Endothelial cell of umbilical vein (primary cell): ENCODE measurements around the gene ZFAND2B. TPM values are rescaled to one million over a fixed set of nuclear protein-coding genes. Genes with fewer than 3 reads are reported as not detected.

Experiments used
- BruUV-seq: library from RNA; stranded (reverse); fragments of 400-500 nt; replicated peaks from 2 replicates; lab custom pipeline; 2021; lab: Mats Ljungman, UMichigan
- CTCF ChIA-PET: fragments of 300-600, 350-600 bp; sonication (Branson Sonifier 250); formaldehyde crosslinking; loops from one replicate; lab custom pipeline; 2021; ENCODE audit warnings: antibody characterized with exemption, inconsistent platforms; lab: Charles Lee
- POLR2A ChIA-PET: fragments of 300-600, 350-600 bp; sonication (Branson Sonifier 250); formaldehyde crosslinking; loops from one replicate; lab custom pipeline; 2021; ENCODE audit warnings: antibody characterized with exemption, inconsistent platforms; lab: Charles Lee
- DNase-seq: peaks from one replicate; pipeline ENCODE4 v3.0.0-alpha.2; 2011; ENCODE audit warnings: low read depth, low spot score
- FAIRE-seq: peaks from 2 replicates; lab custom pipeline; 2011; peaks lifted over from hg19 to GRCh38; lab: Jason Lieb, UNC
- H2AFZ ChIP-seq: 2 replicates; pipeline ENCODE4 v1.6.0; 2012; ENCODE audit warnings: low read depth, low read length, control low read depth, inconsistent platforms
- H3K27ac ChIP-seq: 2 replicates; pipeline ENCODE4 v1.5.1; 2011; ENCODE audit warnings: low read depth, mild to moderate bottlenecking, control low read depth, low read length, moderate library complexity; ENCODE audit not compliant: insufficient read depth
- H3K27me3 ChIP-seq, 2 experiments: 2 replicates each; pipeline versions ENCODE4 v1.6.0 to v1.6.1; 2011; ENCODE audit warnings: low read length in 2 of 2, mixed read lengths in 1 of 2; ENCODE audit not compliant: control insufficient read depth in 2 of 2, insufficient read depth in 2 of 2
- H3K36me3 ChIP-seq, 2 experiments: 2 replicates in 1 of 2; 3 replicates in 1 of 2; pipeline ENCODE4 v1.5.1; 2011; ENCODE audit warnings: low read length in 2 of 2, mild to moderate bottlenecking in 1 of 2, moderate library complexity in 1 of 2; ENCODE audit not compliant: control insufficient read depth in 2 of 2, insufficient read depth in 2 of 2; ENCODE audit errors: extremely low read depth in 1 of 2
- H3K4me1 ChIP-seq: 3 replicates; pipeline ENCODE4 v1.5.1; 2011; ENCODE audit warnings: mild to moderate bottlenecking, low read length; ENCODE audit not compliant: control insufficient read depth, insufficient read depth; ENCODE audit errors: extremely low read depth
- H3K4me2 ChIP-seq: 2 replicates; pipeline ENCODE4 v1.6.1; 2011; ENCODE audit warnings: low read length, control low read depth, mixed read lengths; ENCODE audit not compliant: insufficient read depth
- H3K4me3 ChIP-seq, 3 experiments: fragments of 200-600 bp in 1 of 3; sonication (generic), shearing (Covaris generic) in 1 of 3; replicated peaks in 1 of 3; 2 replicates each; pipeline ENCODE4 v1.5.1; 2011 to 2016; ENCODE audit warnings: control low read depth in 3 of 3, low read length in 3 of 3, mild to moderate bottlenecking in 2 of 3, inconsistent platforms in 1 of 3, low read depth in 1 of 3, moderate library complexity in 1 of 3; ENCODE audit not compliant: insufficient read depth in 1 of 3
- H3K79me2 ChIP-seq: 2 replicates; pipeline ENCODE4 v1.6.0; 2012; ENCODE audit warnings: low read length, inconsistent platforms; ENCODE audit not compliant: control insufficient read depth, insufficient read depth
- H3K9ac ChIP-seq: replicated peaks from 2 replicates; pipeline ENCODE3; 2011; ENCODE audit warnings: low read length, control low read depth; ENCODE audit not compliant: insufficient read depth; ENCODE audit errors: extremely low read depth
- H3K9me1 ChIP-seq: replicated peaks from 3 replicates; pipeline ENCODE4 v1.6.0; 2011; ENCODE audit warnings: mild to moderate bottlenecking, low read length; ENCODE audit not compliant: control insufficient read depth, insufficient read depth; ENCODE audit errors: extremely low read depth
- H3K9me3 ChIP-seq: replicated peaks from 2 replicates; pipeline ENCODE4 v1.5.1; 2012; ENCODE audit warnings: low read length, inconsistent platforms; ENCODE audit not compliant: control insufficient read depth, insufficient read depth
- H4K20me1 ChIP-seq: replicated peaks from 2 replicates; pipeline ENCODE3; 2011; ENCODE audit warnings: mild to moderate bottlenecking, low read length; ENCODE audit not compliant: control insufficient read depth, insufficient read depth; ENCODE audit errors: extremely low read depth
- EZH2 ChIP-seq: IDR thresholded peaks from 2 replicates; pipeline ENCODE4 v1.6.1; 2012; ENCODE audit warnings: borderline replicate concordance, low read depth, mild to moderate bottlenecking, moderate library complexity, low read length, inconsistent platforms; ENCODE audit not compliant: severe bottlenecking
- FOS ChIP-seq: IDR thresholded peaks from 2 replicates; pipeline ENCODE4 v1.6.1; 2011; ENCODE audit warnings: mild to moderate bottlenecking, low read length, moderate library complexity, borderline replicate concordance; ENCODE audit not compliant: insufficient read depth
- GATA2 ChIP-seq: IDR thresholded peaks from 2 replicates; pipeline ENCODE4 v1.7.0; 2011; ENCODE audit warnings: low read depth, mild to moderate bottlenecking, moderate library complexity, mixed read lengths, low read length; ENCODE audit not compliant: insufficient read length, insufficient read depth
- JUN ChIP-seq: IDR thresholded peaks from 2 replicates; pipeline ENCODE4 v1.6.1; 2011; ENCODE audit warnings: borderline replicate concordance, low read depth; ENCODE audit not compliant: insufficient read length, insufficient read depth
- MYC ChIP-seq: IDR thresholded peaks from one replicate; pipeline ENCODE4 v1.6.1; 2011; ENCODE audit warnings: mild to moderate bottlenecking, low read depth, low read length
- POLR2A ChIP-seq: IDR thresholded peaks from 2 replicates; pipeline ENCODE4 v1.6.1; 2012; ENCODE audit warnings: low read depth, mild to moderate bottlenecking, control low read depth, low read length
- POLR2AphosphoS5 ChIP-seq: IDR thresholded peaks from 2 replicates; pipeline ENCODE4 v1.6.1; 2012; ENCODE audit warnings: low read depth, mild to moderate bottlenecking, control low read depth, low read length, moderate library complexity; ENCODE audit not compliant: insufficient read depth
- dilution Hi-C: fragments of 300-500 bp; cut with MboI; formaldehyde crosslinking; loops from one replicate; pipeline ENCODE4 v1.15.0; 2019; ENCODE audit warnings: low sequenced_read_pairs; ENCODE audit not compliant: extremely low pct_ligation_motif_present
- intact Hi-C: fragments of 100-400 bp; cut with micrococcal nuclease; formaldehyde crosslinking; loops from one replicate; pipeline ENCODE4 v1.10.0; 2022
- polyA plus RNA-seq, 4 experiments: library from polyadenylated mRNA; depleted of rRNA in 3 of 4; stranded (reverse) in 3 of 4; unstranded in 1 of 4; fragments of >200 nt; gene quantifications; 2 replicates each; pipeline versions ENCODE4 v1.2.1 to v1.2.3, GENCODE V29; 2011 to 2012; ENCODE audit warnings: missing spikeins in 1 of 4
- total RNA-seq: library from RNA; stranded (reverse); gene quantifications from 2 replicates; pipeline ENCODE4 v1.2.3, GENCODE V29; 2021
- TF ChIP-seq, protein P1 (sequence below): IDR thresholded peaks from 2 replicates; pipeline ENCODE4 v1.6.1; 2011; ENCODE audit not compliant: insufficient read depth, insufficient read length
- TF ChIP-seq, protein P2 (sequence below), 2 donors: IDR thresholded peaks; 1 replicate in 1 of 2; 2 replicates in 1 of 2; pipeline ENCODE4 v1.5.1; 2011; ENCODE audit warnings: low read length in 2 of 2, mild to moderate bottlenecking in 2 of 2, moderate library complexity in 2 of 2, control low read depth in 1 of 2, inconsistent platforms in 1 of 2, low read depth in 1 of 2; ENCODE audit not compliant: insufficient read depth in 1 of 2; ENCODE audit errors: extremely low read depth in 1 of 2

Gene ZFAND2B
- total and polyA plus RNA-seq, 2 donors (not counting 3 experiments of a cell fraction or from before 2014, with no cell fraction given) = 23.3 to 52.0 TPM

DNA sequence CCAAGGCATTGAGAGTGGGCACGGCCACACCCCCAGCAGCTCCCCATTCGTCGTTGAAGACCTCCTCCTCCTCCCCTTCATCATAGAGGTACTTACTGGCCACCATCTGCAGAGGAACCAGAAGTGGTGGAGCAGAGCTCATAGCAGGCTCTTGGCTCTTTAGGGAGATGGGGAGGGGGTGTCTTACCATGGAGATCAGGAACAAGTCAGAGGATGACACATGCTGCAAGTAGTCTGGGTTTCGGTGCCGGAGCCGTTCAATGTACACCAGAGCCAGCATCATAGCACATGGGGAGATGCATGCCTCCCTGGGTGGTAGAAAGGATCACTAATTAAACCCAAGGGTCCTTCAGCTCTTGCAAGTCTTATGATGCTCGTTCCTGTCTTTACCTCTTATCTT, 31.8 kb upstream of the ZFAND2B start:
- Histone ChIP-seq H3K4me2 (no peak overlapping the region), H3K9ac (no peak overlapping the region), H3K27ac (no peak overlapping the region), H4K20me1 (peaks cover 3% of the 10 kb centered on the region), H3K9me3 (no peaks in the 10 kb centered on the region), H3K4me1 (peaks cover 18% of the 10 kb centered on the region), H2AFZ (no peak overlapping the region), H3K9me1 (no peaks in the 10 kb centered on the region), H3K79me2 (peaks cover 20% of the 10 kb centered on the region), H3K27me3 (no peaks in the 10 kb centered on the region), H3K4me3 (no peak overlapping the region), H3K36me3 (peaks cover 2 to 19% of the 10 kb centered on the region in 2 experiments)
- no TSS peak for BruUV-seq
- dilution Hi-C loops (no loop called here), intact Hi-C loops (loop anchor here (5.0 kb wide), 1 partner anchor 608 kb away; the partner anchor contains the start of genes CNOT9 and USP37)
- no peak for DNase-seq
- no peak for FAIRE-seq
- TF ChIP-seq JUN (no peak), FOS (no peak), EZH2 (no peak), POLR2AphosphoS5 (no peak), GATA2 (no peak), MYC (no peak), POLR2A (no peak)
- TF ChIP-seq, protein P1, sequence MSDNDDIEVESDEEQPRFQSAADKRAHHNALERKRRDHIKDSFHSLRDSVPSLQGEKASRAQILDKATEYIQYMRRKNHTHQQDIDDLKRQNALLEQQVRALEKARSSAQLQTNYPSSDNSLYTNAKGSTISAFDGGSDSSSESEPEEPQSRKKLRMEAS = no peak
- TF ChIP-seq, protein P2, sequence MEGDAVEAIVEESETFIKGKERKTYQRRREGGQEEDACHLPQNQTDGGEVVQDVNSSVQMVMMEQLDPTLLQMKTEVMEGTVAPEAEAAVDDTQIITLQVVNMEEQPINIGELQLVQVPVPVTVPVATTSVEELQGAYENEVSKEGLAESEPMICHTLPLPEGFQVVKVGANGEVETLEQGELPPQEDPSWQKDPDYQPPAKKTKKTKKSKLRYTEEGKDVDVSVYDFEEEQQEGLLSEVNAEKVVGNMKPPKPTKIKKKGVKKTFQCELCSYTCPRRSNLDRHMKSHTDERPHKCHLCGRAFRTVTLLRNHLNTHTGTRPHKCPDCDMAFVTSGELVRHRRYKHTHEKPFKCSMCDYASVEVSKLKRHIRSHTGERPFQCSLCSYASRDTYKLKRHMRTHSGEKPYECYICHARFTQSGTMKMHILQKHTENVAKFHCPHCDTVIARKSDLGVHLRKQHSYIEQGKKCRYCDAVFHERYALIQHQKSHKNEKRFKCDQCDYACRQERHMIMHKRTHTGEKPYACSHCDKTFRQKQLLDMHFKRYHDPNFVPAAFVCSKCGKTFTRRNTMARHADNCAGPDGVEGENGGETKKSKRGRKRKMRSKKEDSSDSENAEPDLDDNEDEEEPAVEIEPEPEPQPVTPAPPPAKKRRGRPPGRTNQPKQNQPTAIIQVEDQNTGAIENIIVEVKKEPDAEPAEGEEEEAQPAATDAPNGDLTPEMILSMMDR (IDR thresholded peaks at IDR 0.05; ENCODE audit: extremely low read depth in 1 of 2, insufficient read depth in 1 of 2, low read depth in 1 of 2, low read length in 2 of 2) = no peak
- CTCF ChIA-PET = interaction anchor here (1.0 to 3.4 kb wide), 6 partner anchors 19 to 120 kb away, joined by 3 to 18 read pairs (median 10); partner anchors contain the start of genes ANKZF1, ATG9A, DNAJB2 and ZFAND2B
- POLR2A ChIA-PET = no interaction called here
